Aorta (tissue), 5 donors: ENCODE results near the gene BTBD9. TPM values are rescaled to one million over a fixed set of nuclear protein-coding genes. Genes with fewer than 3 reads are reported as not detected.

Experiments
- ATAC-seq: fragments of 200-7000 bp; cut with Tn5 transposase; one replicate; pipeline ENCODE4 v1.9.1; 2022; ENCODE audit warnings: moderate library complexity; ENCODE audit not compliant: low FRiP score
- DNase-seq, 2 donors: peaks; one replicate each; pipeline ENCODE4 v3.0.0-alpha.2; 2020
- H3K27ac ChIP-seq, 2 donors: one replicate each; pipeline ENCODE4 v1.5.1; 2013; ENCODE audit warnings: low read length in 2 of 2, mild to moderate bottlenecking in 2 of 2, moderate library complexity in 2 of 2, control low read depth in 1 of 2, inconsistent platforms in 1 of 2, low read depth in 1 of 2
- H3K27me3 ChIP-seq, 2 donors: one replicate each; pipeline ENCODE4 v1.6.1; 2013; ENCODE audit warnings: control low read depth in 1 of 2, low read length in 1 of 2, mild to moderate bottlenecking in 1 of 2, moderate library complexity in 1 of 2; ENCODE audit not compliant: insufficient read depth in 2 of 2, control insufficient read depth in 1 of 2
- H3K36me3 ChIP-seq, 2 donors: one replicate each; pipeline ENCODE4 v1.6.1; 2013; ENCODE audit warnings: control low read depth in 1 of 2, low read length in 1 of 2, mild to moderate bottlenecking in 1 of 2; ENCODE audit not compliant: insufficient read depth in 2 of 2, control insufficient read depth in 1 of 2
- H3K4me1 ChIP-seq, 2 donors: one replicate each; pipeline ENCODE4 v1.6.1; 2013; ENCODE audit warnings: low read length in 2 of 2, control low read depth in 1 of 2, mild to moderate bottlenecking in 1 of 2, moderate library complexity in 1 of 2; ENCODE audit not compliant: insufficient read depth in 2 of 2, control insufficient read depth in 1 of 2
- H3K4me3 ChIP-seq, 2 donors: one replicate each; pipeline ENCODE4 v1.5.1; 2013; ENCODE audit warnings: low read length in 2 of 2, control low read depth in 1 of 2, mild to moderate bottlenecking in 1 of 2
- H3K9me3 ChIP-seq: one replicate; pipeline ENCODE4 v1.6.1; 2013; ENCODE audit warnings: mild to moderate bottlenecking, low read length; ENCODE audit not compliant: control insufficient read depth
- WGBS, 2 donors: extraction: QIAGEN DNeasy Blood & Tissue Kit; methylation state at CpG; one replicate each; pipeline ENCODE4 v1.1.7; 2013; 5-methylcytosine and 5-hydroxymethylcytosine counted together
- intact Hi-C, 2 donors: fragments of 100-400 bp; cut with DNase I; formaldehyde crosslinking; loops; one replicate each; pipeline versions ENCODE4 v1.14.2 to v1.15.0; 2022
- polyA plus RNA-seq, 2 donors: library from polyadenylated mRNA; stranded (reverse); fragments of 200-250 nt; gene quantifications; one replicate each; pipeline ENCODE4 v1.2.3, GENCODE V29; 2013
- total RNA-seq, 2 donors: library from RNA; stranded (reverse); fragmentation: NEBNext Ultra II Directional; extraction: Animal tissue kit (Norgen Biotek cat#: 25700); gene quantifications; one replicate each; pipeline ENCODE4 v1.2.1, GENCODE V29; 2021
- donor health status: healthy with polysubstance abuse.
- donor health status: Bipolar disorder and iron deficiency.
- donor health status: DM: no; HTN: no; CAD: no.
- donor health status: DM: no; HTN: no; CAD: no.
- donor health status: DM: yes; HTN: yes; CAD: no.

The BTBD9 gene
- total and polyA plus RNA-seq, 4 donors, result 1.5 to 23.6 (median 12.4) TPM

DNA sequence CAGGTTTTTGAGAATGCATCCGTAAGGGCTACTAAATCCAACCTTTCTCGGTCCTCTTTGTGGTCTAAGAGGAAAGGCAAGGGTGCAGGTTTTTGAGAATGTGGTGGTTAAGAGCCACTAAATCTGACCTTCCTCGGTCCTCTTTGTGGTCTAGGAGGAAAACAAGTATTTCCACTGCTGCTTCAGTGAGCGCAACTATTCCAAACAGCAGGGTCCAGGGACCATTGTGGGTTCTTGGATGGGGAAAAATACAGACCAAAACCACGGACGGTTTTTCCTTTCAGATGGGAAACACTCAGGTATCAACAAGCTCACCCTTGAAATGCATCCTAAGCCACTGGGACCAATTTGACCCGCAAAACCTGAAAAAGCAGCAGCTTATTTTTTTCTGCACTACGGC, 21.9 kb downstream of the BTBD9 start:
- Histone ChIP-seq H3K36me3 (no peaks in the 10 kb centered on the region), H3K27ac (no peak overlapping the region), H3K4me1 (peaks cover 0 to under 1% of the 10 kb centered on the region in 2 donors), H3K4me3 (no peak overlapping the region), H3K27me3 (no peaks in the 10 kb centered on the region), H3K9me3 (no peaks in the 10 kb centered on the region)
- no peak for ATAC-seq
- WGBS, 2 donors, result 97 to 98% methylated on average over 8 of the region's 8 CpGs
- no peak for DNase-seq
- intact Hi-C loops, result no loop called here

DNA sequence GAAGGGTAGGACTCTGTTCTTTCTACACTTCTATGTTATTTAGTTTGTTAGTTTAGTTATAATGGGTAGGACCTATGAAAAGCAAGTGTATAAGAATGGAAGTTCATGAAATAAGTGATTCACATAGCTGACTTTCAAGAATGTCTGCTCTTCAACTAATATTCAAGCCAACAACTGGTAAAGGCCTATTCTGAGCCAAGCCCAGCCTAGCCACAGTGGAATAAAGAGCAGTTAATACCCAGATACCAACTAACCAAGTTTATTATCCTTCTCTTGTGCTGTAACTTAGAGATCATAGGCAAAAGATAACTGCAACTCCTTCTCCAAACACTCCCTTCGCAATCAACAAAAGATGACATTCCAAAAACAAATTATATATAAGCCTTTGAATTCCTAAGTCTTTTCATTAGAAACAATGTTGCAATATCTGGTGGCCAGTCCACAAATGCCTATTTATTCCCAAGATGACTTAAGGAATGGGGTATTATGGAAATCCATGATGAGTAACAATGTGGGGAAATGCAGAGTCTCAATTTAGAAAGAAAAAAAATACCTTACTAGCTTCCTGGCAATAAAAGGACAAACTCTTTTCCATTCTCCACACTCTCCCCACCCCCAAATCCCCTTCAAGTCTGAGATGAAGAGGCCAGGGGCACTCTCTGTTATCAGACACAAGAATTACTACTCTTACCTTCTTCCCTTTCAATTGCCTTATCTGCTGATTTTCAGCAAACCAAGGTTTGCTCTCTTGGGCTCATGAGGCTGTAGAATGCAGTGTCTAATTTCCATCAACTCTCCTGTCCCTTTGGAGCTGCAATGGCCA, 27.4 kb downstream of the BTBD9 start:
- intact Hi-C loops, result no loop called here
- Histone ChIP-seq H3K27ac (peak overlapping the region; percentile 2 to 67), H3K9me3 (no peaks in the 10 kb centered on the region), H3K4me1 (peaks cover 2 to 4% of the 10 kb centered on the region in 2 donors), H3K27me3 (no peaks in the 10 kb centered on the region), H3K36me3 (no peaks in the 10 kb centered on the region), H3K4me3 (no peak overlapping the region)
- ATAC-seq, result no peak
- WGBS, 2 donors, result 98 to 100% methylated on average over 1 of the region's 1 CpG
- no peak for DNase-seq

- Histone ChIP-seq H3K4me3 (no peak overlapping the region), H3K4me1 (peaks cover 2 to 4% of the 10 kb centered on the region in 2 donors), H3K27me3 (no peaks in the 10 kb centered on the region), H3K27ac (no peak overlapping the region), H3K9me3 (no peaks in the 10 kb centered on the region), H3K36me3 (no peaks in the 10 kb centered on the region)
- ATAC-seq (no peak), DNase-seq (no peak)
- 6 to 8% methylated on average over 6 of the region's 6 CpGs for WGBS, 2 donors
- intact Hi-C loops, result no loop called here
These were observed 29.6 kb downstream of the BTBD9 start for GRCh38 chr6:38610050-38610625.

- intact Hi-C loops, result no loop called here
- no peaks in the 10 kb centered on the region for H3K27me3 ChIP-seq
- no peak overlapping the region for H3K4me3 ChIP-seq
- H3K9me3 ChIP-seq, result no peaks in the 10 kb centered on the region
- H3K27ac ChIP-seq, result no peak overlapping the region
- H3K36me3 ChIP-seq, result no peaks in the 10 kb centered on the region
- ATAC-seq, result no peak
- peaks cover 0 to 3% of the 10 kb centered on the region in 2 donors for H3K4me1 ChIP-seq
- WGBS, 2 donors, result 60 to 64% methylated on average over 2 of the region's 2 CpGs
- no peak for DNase-seq
These were observed 35.0 kb downstream of the BTBD9 start for GRCh38 chr6:38604700-38605099.

DNA sequence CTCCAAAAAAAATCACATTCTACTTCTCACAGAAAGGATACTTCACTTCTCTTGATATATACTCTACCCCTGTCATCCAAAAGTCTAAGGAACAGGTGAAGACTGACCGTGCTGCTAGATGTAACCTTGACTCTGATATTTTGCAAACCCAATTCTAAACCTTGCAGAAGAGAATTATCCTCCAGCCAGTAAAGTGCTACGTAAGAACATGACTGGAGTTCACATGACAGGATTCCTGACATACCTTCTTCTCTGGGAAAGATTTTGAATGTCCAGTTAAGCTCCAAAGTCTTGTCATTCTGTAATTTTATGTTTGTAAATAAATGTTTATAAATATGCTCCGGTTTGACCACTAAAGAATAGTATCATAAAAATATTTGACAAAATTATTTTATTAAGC, 35.8 kb downstream of the BTBD9 start:
- Histone ChIP-seq H3K27me3 (no peaks in the 10 kb centered on the region), H3K36me3 (no peaks in the 10 kb centered on the region), H3K4me3 (no peak overlapping the region), H3K9me3 (no peaks in the 10 kb centered on the region), H3K27ac (no peak overlapping the region), H3K4me1 (peaks cover 0 to 3% of the 10 kb centered on the region in 2 donors)
- intact Hi-C loops, result no loop called here
- 66 to 70% methylated on average over 3 of the region's 3 CpGs for WGBS, 2 donors
- ATAC-seq (no peak), DNase-seq (no peak)

DNA sequence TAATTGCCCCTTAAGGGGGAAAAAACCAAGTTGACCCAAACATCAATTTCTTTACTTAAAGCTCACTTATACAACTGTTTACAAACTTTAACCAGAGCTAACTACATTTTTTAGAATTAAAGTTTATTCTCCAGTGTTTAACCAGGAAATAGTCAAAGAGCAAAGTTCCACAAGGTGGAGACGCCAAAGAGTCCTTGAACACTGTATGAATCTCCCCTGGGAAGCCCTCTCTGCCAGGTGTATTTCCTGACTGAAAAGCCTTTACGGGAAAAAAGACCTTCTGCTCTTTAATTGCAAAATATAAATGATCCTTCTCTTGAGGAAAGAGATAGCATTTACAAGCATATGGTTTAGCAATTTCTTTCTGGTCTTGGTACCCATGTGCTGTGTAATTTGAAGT, 36.2 kb downstream of the BTBD9 start:
- ATAC-seq, result no peak
- H3K9me3 ChIP-seq, result no peaks in the 10 kb centered on the region
- peaks cover 0 to 3% of the 10 kb centered on the region in 2 donors for H3K4me1 ChIP-seq
- DNase-seq, result no peak
- intact Hi-C loops, result no loop called here
- H3K4me3 ChIP-seq, result no peak overlapping the region
- no peak overlapping the region for H3K27ac ChIP-seq
- H3K36me3 ChIP-seq, result no peaks in the 10 kb centered on the region
- 86 to 91% methylated on average over 2 of the region's 2 CpGs for WGBS, 2 donors
- H3K27me3 ChIP-seq, result no peaks in the 10 kb centered on the region

- DNase-seq, result no peak
- WGBS, 2 donors, result 75 to 80% methylated on average over 4 of the region's 4 CpGs
- H3K4me3 ChIP-seq, result no peak overlapping the region
- H3K4me1 ChIP-seq, result peaks cover 0 to 3% of the 10 kb centered on the region in 2 donors
- no peaks in the 10 kb centered on the region for H3K9me3 ChIP-seq
- no peak for ATAC-seq
- H3K27me3 ChIP-seq, result no peaks in the 10 kb centered on the region
- no peaks in the 10 kb centered on the region for H3K36me3 ChIP-seq
- no peak overlapping the region for H3K27ac ChIP-seq
- intact Hi-C loops, result no loop called here
These were observed 39.7 kb downstream of the BTBD9 start for GRCh38 chr6:38599966-38600550.

GRCh38 chr6:38599261-38599660, 40.5 kb downstream of the BTBD9 start:
- H3K4me1 ChIP-seq, result peaks cover 0 to 3% of the 10 kb centered on the region in 2 donors
- DNase-seq (no peak), ATAC-seq (no peak)
- H3K27me3 ChIP-seq, result no peaks in the 10 kb centered on the region
- intact Hi-C loops, result no loop called here
- H3K9me3 ChIP-seq, result no peaks in the 10 kb centered on the region
- H3K27ac ChIP-seq, result no peak overlapping the region
- H3K36me3 ChIP-seq, result no peaks in the 10 kb centered on the region
- H3K4me3 ChIP-seq, result no peak overlapping the region
- WGBS, 2 donors, result 96 to 97% methylated on average over 5 of the region's 5 CpGs
